Aorta (tissue), 5 donors: Measurements from ENCODE around the gene FNIP2. TPM values are rescaled to one million over a fixed set of nuclear protein-coding genes. Genes with fewer than 3 reads are reported as not detected.

Experiments used
- ATAC-seq: fragments of 200-7000 bp; cut with Tn5 transposase; one replicate; pipeline ENCODE4 v1.9.1; 2022; ENCODE audit warnings: moderate library complexity; ENCODE audit not compliant: low FRiP score
- DNase-seq, 2 donors: peaks; one replicate each; pipeline ENCODE4 v3.0.0-alpha.2; 2020
- H3K27ac ChIP-seq, 2 donors: one replicate each; pipeline ENCODE4 v1.5.1; 2013; ENCODE audit warnings: low read length in 2 of 2, mild to moderate bottlenecking in 2 of 2, moderate library complexity in 2 of 2, control low read depth in 1 of 2, inconsistent platforms in 1 of 2, low read depth in 1 of 2
- H3K27me3 ChIP-seq, 2 donors: one replicate each; pipeline ENCODE4 v1.6.1; 2013; ENCODE audit warnings: control low read depth in 1 of 2, low read length in 1 of 2, mild to moderate bottlenecking in 1 of 2, moderate library complexity in 1 of 2; ENCODE audit not compliant: insufficient read depth in 2 of 2, control insufficient read depth in 1 of 2
- H3K36me3 ChIP-seq, 2 donors: one replicate each; pipeline ENCODE4 v1.6.1; 2013; ENCODE audit warnings: control low read depth in 1 of 2, low read length in 1 of 2, mild to moderate bottlenecking in 1 of 2; ENCODE audit not compliant: insufficient read depth in 2 of 2, control insufficient read depth in 1 of 2
- H3K4me1 ChIP-seq, 2 donors: one replicate each; pipeline ENCODE4 v1.6.1; 2013; ENCODE audit warnings: low read length in 2 of 2, control low read depth in 1 of 2, mild to moderate bottlenecking in 1 of 2, moderate library complexity in 1 of 2; ENCODE audit not compliant: insufficient read depth in 2 of 2, control insufficient read depth in 1 of 2
- H3K4me3 ChIP-seq, 2 donors: one replicate each; pipeline ENCODE4 v1.5.1; 2013; ENCODE audit warnings: low read length in 2 of 2, control low read depth in 1 of 2, mild to moderate bottlenecking in 1 of 2
- H3K9me3 ChIP-seq: one replicate; pipeline ENCODE4 v1.6.1; 2013; ENCODE audit warnings: mild to moderate bottlenecking, low read length; ENCODE audit not compliant: control insufficient read depth
- WGBS, 2 donors: extraction: QIAGEN DNeasy Blood & Tissue Kit; methylation state at CpG; one replicate each; pipeline ENCODE4 v1.1.7; 2013; 5-methylcytosine and 5-hydroxymethylcytosine counted together
- intact Hi-C, 2 donors: fragments of 100-400 bp; cut with DNase I; formaldehyde crosslinking; loops; one replicate each; pipeline versions ENCODE4 v1.14.2 to v1.15.0; 2022
- polyA plus RNA-seq, 2 donors: library from polyadenylated mRNA; stranded (reverse); fragments of 200-250 nt; gene quantifications; one replicate each; pipeline ENCODE4 v1.2.3, GENCODE V29; 2013
- total RNA-seq, 2 donors: library from RNA; stranded (reverse); fragmentation: NEBNext Ultra II Directional; extraction: Animal tissue kit (Norgen Biotek cat#: 25700); gene quantifications; one replicate each; pipeline ENCODE4 v1.2.1, GENCODE V29; 2021
- donor health status: healthy with polysubstance abuse.
- donor health status: Bipolar disorder and iron deficiency.
- donor health status: DM: no; HTN: no; CAD: no.
- donor health status: DM: no; HTN: no; CAD: no.
- donor health status: DM: yes; HTN: yes; CAD: no.

Gene FNIP2
- total and polyA plus RNA-seq, 4 donors = 17.3 to 97.8 (median 44.2) TPM

DNA sequence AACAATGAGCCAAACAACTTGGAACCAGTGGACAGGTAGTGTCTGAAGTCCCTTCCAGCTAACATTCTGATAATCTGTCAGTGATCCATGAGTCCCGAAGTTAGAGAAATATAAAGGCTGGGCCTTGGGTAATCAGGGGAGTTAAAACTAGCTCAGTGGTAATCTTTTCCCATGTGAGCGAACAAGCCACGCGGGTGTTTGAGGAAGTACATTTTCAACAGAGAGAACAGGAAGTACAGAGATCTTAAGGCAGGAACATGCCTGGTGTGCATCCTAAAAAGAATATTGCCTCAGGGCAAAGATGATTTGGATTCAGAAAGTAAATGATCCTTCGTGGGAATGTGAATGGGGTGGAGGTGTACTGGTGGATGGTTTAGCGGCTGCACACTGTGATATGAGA, 42.9 kb downstream of the FNIP2 start:
- peaks cover 2% of the 10 kb centered on the region in 2 donors for H3K4me1 ChIP-seq
- H3K27ac ChIP-seq = peak overlapping the region; percentile 93 to 95
- H3K36me3 ChIP-seq = no peaks in the 10 kb centered on the region
- H3K9me3 ChIP-seq = no peaks in the 10 kb centered on the region
- ATAC-seq (no peak), DNase-seq (peak in 1 of 2 donors; percentile 66)
- H3K27me3 ChIP-seq = no peaks in the 10 kb centered on the region
- intact Hi-C loops = loop anchor here in 1 of 2 donors (5.0 kb wide), 1 partner anchor 39 kb away; no protein-coding TSS in a partner anchor
- H3K4me3 ChIP-seq = no peak overlapping the region
- 41% methylated on average over 6 of the region's 6 CpGs for WGBS, 2 donors

DNA sequence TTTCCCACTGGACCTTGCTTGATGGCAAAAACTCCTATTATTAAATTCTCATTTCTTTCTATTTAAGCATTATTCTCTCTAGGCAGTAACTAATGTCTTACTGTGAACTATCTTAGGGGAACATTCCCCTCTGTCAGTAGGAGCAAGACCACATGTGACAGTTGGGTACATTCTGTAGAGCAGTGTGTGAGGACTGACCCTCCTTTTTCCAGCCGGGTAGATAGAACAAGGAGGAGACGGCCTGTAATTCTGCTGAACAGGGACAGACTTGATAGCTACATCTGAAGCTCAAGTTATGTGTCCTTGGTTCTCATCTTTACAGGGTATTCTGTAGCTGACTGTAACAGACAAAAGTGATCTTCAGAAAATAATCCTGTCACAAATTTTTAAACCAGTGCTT, 43.3 kb downstream of the FNIP2 start:
- H3K9me3 ChIP-seq = no peaks in the 10 kb centered on the region
- no peaks in the 10 kb centered on the region for H3K27me3 ChIP-seq
- intact Hi-C loops = loop anchor here in 1 of 2 donors (5.0 kb wide), 1 partner anchor 40 kb away; no protein-coding TSS in a partner anchor
- DNase-seq (no peak), ATAC-seq (no peak)
- 29 to 39% methylated on average over 2 of the region's 2 CpGs for WGBS, 2 donors
- peak overlapping the region; percentile 93 to 95 for H3K27ac ChIP-seq
- H3K36me3 ChIP-seq = no peaks in the 10 kb centered on the region
- peaks cover 2% of the 10 kb centered on the region in 2 donors for H3K4me1 ChIP-seq
- no peak overlapping the region for H3K4me3 ChIP-seq

DNA sequence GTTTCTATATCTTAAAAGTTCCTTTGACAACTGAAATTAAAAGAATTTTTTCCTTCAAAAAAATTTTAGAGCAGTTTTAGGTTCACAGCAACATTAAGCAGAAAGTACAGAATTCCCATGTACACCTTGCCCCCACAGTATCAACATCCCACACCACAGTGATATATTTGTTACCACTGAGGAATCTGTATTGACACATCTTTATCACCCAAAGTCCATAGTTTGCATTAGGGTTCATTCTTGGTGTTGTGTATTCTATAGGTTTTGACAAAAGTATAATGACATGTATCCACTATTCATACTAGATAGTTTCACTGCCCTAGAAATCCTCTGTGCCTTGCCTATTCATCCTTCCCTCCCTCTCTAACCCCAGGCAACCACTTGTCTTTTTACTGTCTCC, 43.7 kb downstream of the FNIP2 start:
- intact Hi-C loops = loop anchor here in 1 of 2 donors (5.0 kb wide), 1 partner anchor 40 kb away; no protein-coding TSS in a partner anchor
- H3K27ac ChIP-seq = peak overlapping the region in 1 of 2 donors; percentile 95
- H3K27me3 ChIP-seq = no peaks in the 10 kb centered on the region
- H3K9me3 ChIP-seq = no peaks in the 10 kb centered on the region
- ATAC-seq (no peak), DNase-seq (no peak)
- H3K4me1 ChIP-seq = peaks cover 2 to 4% of the 10 kb centered on the region in 2 donors
- no peak overlapping the region for H3K4me3 ChIP-seq
- H3K36me3 ChIP-seq = no peaks in the 10 kb centered on the region

- 73 to 79% methylated on average over 3 of the region's 3 CpGs for WGBS, 2 donors
- intact Hi-C loops = loop anchor here in 1 of 2 donors (5.0 kb wide), 1 partner anchor 41 kb away; no protein-coding TSS in a partner anchor
- no peaks in the 10 kb centered on the region for H3K9me3 ChIP-seq
- ATAC-seq (no peak), DNase-seq (no peak)
- H3K4me3 ChIP-seq = no peak overlapping the region
- H3K27me3 ChIP-seq = no peaks in the 10 kb centered on the region
- peaks cover 2 to 4% of the 10 kb centered on the region in 2 donors for H3K4me1 ChIP-seq
- no peaks in the 10 kb centered on the region for H3K36me3 ChIP-seq
- peak overlapping the region; percentile 28 to 43 for H3K27ac ChIP-seq
Observed at GRCh38 chr4:158813113-158813512, 44.3 kb downstream of the FNIP2 start.

DNA sequence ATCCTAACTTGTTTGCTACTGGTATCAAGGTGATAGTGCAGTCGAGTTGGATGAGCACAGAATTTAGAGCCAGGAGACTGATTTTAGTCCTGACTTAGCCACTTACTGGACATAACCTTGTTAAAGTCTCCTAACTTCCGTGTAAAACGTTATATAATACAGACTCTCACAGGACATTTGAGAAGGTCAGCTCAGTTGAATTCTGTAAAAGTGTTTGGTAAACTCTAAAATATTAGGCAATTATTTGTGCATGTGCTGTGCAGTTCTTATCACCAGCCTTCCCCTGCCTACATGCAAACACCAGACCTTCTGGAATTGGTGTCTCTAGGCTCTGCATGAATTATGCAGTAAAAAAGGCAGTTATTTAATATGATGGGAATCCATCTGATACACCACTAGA, 45.4 kb downstream of the FNIP2 start:
- 22 to 23% methylated on average over 3 of the region's 3 CpGs for WGBS, 2 donors
- ATAC-seq = no peak
- no peaks in the 10 kb centered on the region for H3K36me3 ChIP-seq
- H3K9me3 ChIP-seq = no peaks in the 10 kb centered on the region
- H3K27me3 ChIP-seq = no peaks in the 10 kb centered on the region
- intact Hi-C loops = loop anchor here in 1 of 2 donors (5.0 kb wide), 1 partner anchor 42 kb away; no protein-coding TSS in a partner anchor
- H3K4me3 ChIP-seq = no peak overlapping the region
- H3K27ac ChIP-seq = peak overlapping the region in 1 of 2 donors; percentile 28
- no peak for DNase-seq
- peaks cover 2 to 7% of the 10 kb centered on the region in 2 donors for H3K4me1 ChIP-seq

DNA sequence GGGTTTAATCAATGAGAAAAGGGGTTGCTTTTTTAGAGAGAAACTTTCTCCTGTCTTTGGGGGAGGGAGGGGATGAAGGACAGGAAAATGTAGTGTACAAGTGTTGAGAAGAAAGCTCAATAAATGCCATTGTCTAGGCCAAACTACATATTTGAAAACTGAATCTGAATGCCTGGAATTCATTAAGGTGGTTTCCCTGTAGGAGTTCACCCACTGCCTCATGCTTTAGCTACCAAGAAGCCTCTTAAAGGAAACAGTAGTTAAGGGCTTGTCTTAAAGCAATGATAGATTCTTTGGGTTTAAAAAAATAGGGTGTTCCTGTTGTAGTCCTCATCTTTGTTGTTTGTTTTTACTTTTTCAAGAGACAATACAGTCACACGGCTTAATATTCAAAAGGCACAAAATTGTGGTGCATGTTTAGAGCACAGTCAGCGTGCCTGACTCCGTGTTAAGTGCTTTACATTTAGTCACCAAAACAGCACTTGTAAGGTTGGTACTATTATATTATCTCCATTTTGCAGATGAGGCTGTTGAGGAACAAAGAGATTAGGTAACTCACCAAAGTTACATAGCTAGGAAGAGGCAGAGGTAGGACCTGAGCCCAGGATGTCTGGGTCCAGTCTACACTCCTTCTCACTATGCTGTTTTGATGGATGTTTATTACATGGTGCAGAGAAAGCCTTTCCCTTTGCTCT, 46.0 kb downstream of the FNIP2 start:
- intact Hi-C loops = loop anchor here in 1 of 2 donors (5.0 kb wide), 1 partner anchor 42 kb away; no protein-coding TSS in a partner anchor
- Histone ChIP-seq H3K36me3 (no peaks in the 10 kb centered on the region), H3K4me3 (no peak overlapping the region), H3K4me1 (peaks cover 2 to 7% of the 10 kb centered on the region in 2 donors), H3K27me3 (no peaks in the 10 kb centered on the region), H3K9me3 (no peaks in the 10 kb centered on the region), H3K27ac (no peak overlapping the region)
- 76 to 79% methylated on average over 3 of the region's 3 CpGs for WGBS, 2 donors
- DNase-seq = no peak
- no peak for ATAC-seq

GRCh38 chr4:158816955-158817354, 48.1 kb downstream of the FNIP2 start:
- H3K27ac ChIP-seq = no peak overlapping the region
- intact Hi-C loops = no loop called here
- ATAC-seq (no peak), DNase-seq (no peak)
- H3K36me3 ChIP-seq = no peaks in the 10 kb centered on the region
- no peaks in the 10 kb centered on the region for H3K9me3 ChIP-seq
- H3K27me3 ChIP-seq = no peaks in the 10 kb centered on the region
- peaks cover 5 to 14% of the 10 kb centered on the region in 2 donors for H3K4me1 ChIP-seq
- no peak overlapping the region for H3K4me3 ChIP-seq
- 87 to 91% methylated on average over 1 of the region's 1 CpG for WGBS, 2 donors

- ATAC-seq (peak; percentile 5), DNase-seq (peak in 1 of 2 donors; percentile 65)
- Histone ChIP-seq H3K9me3 (no peaks in the 10 kb centered on the region), H3K36me3 (no peaks in the 10 kb centered on the region), H3K27ac (no peak overlapping the region), H3K4me1 (peaks cover 9 to 14% of the 10 kb centered on the region in 2 donors), H3K27me3 (no peaks in the 10 kb centered on the region), H3K4me3 (no peak overlapping the region)
- WGBS, 2 donors = 85 to 88% methylated on average over 10 of the region's 10 CpGs
- intact Hi-C loops = no loop called here
Observed at GRCh38 chr4:158817562-158818296, 48.9 kb downstream of the FNIP2 start.
